Hypothalamus (tissue), 51 donors: ENCODE data around the gene SUV39H1.
"Not testable (repeated sequence)": the region's sequence is repeated elsewhere in the genome, so short reads cannot be mapped to it uniquely, and the experiment has no call there.

Experiments
- DNase-seq, 51 donors: peaks; one replicate each; lab custom pipeline; 2025; lab: John Stamatoyannopoulos, UW

SUV39H1 gene

GRCh38 chrX:48696301-48696908 lies at the start of gene SUV39H1:
Gene SUV39H1 (plus strand): TSS chrX:48696734. CDS start chrX:48696785, 51 bp downstream.
- peak in 50 of 51 donors; percentile 19 to 89 (median 76) for DNase-seq

GRCh38 chrX:48648336-48648751 lies 48.2 kb upstream of the SUV39H1 start:
- DNase-seq = peak in 35 of 51 donors; percentile 1 to 64 (median 18)

GRCh38 chrX:48649102-48649501 lies 47.4 kb upstream of the SUV39H1 start:
- no peak for DNase-seq

GRCh38 chrX:48652055-48652579 lies 44.4 kb upstream of the SUV39H1 start:
- not testable (repeated sequence) for DNase-seq

GRCh38 chrX:48654746-48655145 lies 41.8 kb upstream of the SUV39H1 start:
- DNase-seq = peak in 10 of 51 donors; percentile 0 to 17 (median 4)

- not testable (repeated sequence) for DNase-seq
Measured at GRCh38 chrX:48659686-48660085, 36.8 kb upstream of the SUV39H1 start.

GRCh38 chrX:48663241-48663640 lies 33.3 kb upstream of the SUV39H1 start:
- no peak for DNase-seq

GRCh38 chrX:48664156-48664555 lies 32.4 kb upstream of the SUV39H1 start:
- no peak for DNase-seq

- DNase-seq = no peak
Measured at GRCh38 chrX:48665991-48666390, 30.5 kb upstream of the SUV39H1 start.

GRCh38 chrX:48666649-48667048 lies 29.9 kb upstream of the SUV39H1 start:
- DNase-seq = no peak

- DNase-seq = no peak
Measured at GRCh38 chrX:48667509-48667908, 29.0 kb upstream of the SUV39H1 start.

- DNase-seq = not testable (repeated sequence)
Measured at GRCh38 chrX:48668187-48668586, 28.3 kb upstream of the SUV39H1 start.

GRCh38 chrX:48676106-48676892 lies 20.2 kb upstream of the SUV39H1 start:
- peak; percentile 26 to 91 (median 78) for DNase-seq

GRCh38 chrX:48676893-48677270 lies 19.7 kb upstream of the SUV39H1 start:
- DNase-seq = peak in 1 of 51 donors; percentile 18

- DNase-seq = peak in 1 of 51 donors; percentile 1
Measured at GRCh38 chrX:48677516-48677915, 19.0 kb upstream of the SUV39H1 start.

GRCh38 chrX:48680467-48680866 lies 16.1 kb upstream of the SUV39H1 start:
- DNase-seq = peak in 15 of 51 donors; percentile 2 to 22 (median 7)

GRCh38 chrX:48680925-48681324 lies 15.6 kb upstream of the SUV39H1 start:
- DNase-seq = not testable (repeated sequence)

GRCh38 chrX:48681539-48682183 lies 14.9 kb upstream of the SUV39H1 start:
- DNase-seq = no peak

- DNase-seq = peak in 1 of 51 donors; percentile 4
Measured at GRCh38 chrX:48682795-48683194, 13.7 kb upstream of the SUV39H1 start.

- DNase-seq = peak in 3 of 51 donors; percentile 4 to 7 (median 5)
Measured at GRCh38 chrX:48683411-48683982, 13.0 kb upstream of the SUV39H1 start, which contains the start of gene WAS. Gene WAS (plus strand): TSS chrX:48683799. CDS start chrX:48683854, 55 bp downstream.

- no peak for DNase-seq
Measured at GRCh38 chrX:48684134-48684533, 12.4 kb upstream of the SUV39H1 start.
